Measurements from ENCODE around the gene GSDMA.

GSDMA gene, protein sequence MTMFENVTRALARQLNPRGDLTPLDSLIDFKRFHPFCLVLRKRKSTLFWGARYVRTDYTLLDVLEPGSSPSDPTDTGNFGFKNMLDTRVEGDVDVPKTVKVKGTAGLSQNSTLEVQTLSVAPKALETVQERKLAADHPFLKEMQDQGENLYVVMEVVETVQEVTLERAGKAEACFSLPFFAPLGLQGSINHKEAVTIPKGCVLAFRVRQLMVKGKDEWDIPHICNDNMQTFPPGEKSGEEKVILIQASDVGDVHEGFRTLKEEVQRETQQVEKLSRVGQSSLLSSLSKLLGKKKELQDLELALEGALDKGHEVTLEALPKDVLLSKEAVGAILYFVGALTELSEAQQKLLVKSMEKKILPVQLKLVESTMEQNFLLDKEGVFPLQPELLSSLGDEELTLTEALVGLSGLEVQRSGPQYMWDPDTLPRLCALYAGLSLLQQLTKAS

GRCh38 chr17:39962642-39963220 lies at the start of gene GSDMA:
GSDMA (plus strand) TSS chr17:39963004; CDS start chr17:39965688, 2,684 bp downstream.
- peaks cover 2 to 3% of the 10 kb centered on the region in 2 donors for H3K27me3 ChIP-seq (ENCODE audit: control insufficient read depth in 1 of 2, insufficient read depth in 2 of 2, low read length in 2 of 2)
- no peak within 1 kb of the TSS for H3K27ac ChIP-seq (ENCODE audit: low read length)
- H3K36me3 ChIP-seq (ENCODE audit: control insufficient read depth in 2 of 2, insufficient read depth in 2 of 2, low read length in 2 of 2): no peaks in the 10 kb centered on the region
- H3K9ac ChIP-seq (ENCODE audit: low read length in 2 of 2): no peak within 1 kb of the TSS
- no peak within 1 kb of the TSS for H3K4me3 ChIP-seq (ENCODE audit: low read length in 2 of 2)
- H3K9me3 ChIP-seq (ENCODE audit: control insufficient read depth in 2 of 2, low read length in 2 of 2): no peaks in the 10 kb centered on the region
- H3K4me1 ChIP-seq (ENCODE audit: control insufficient read depth, insufficient read depth, low read length): no peaks in the 10 kb centered on the region

- Histone ChIP-seq H3K4me3 (ENCODE audit: low read length in 2 of 2) (no peak overlapping the region), H3K9ac (ENCODE audit: low read length in 2 of 2) (no peak overlapping the region), H3K27me3 (ENCODE audit: control insufficient read depth in 1 of 2, insufficient read depth in 2 of 2, low read length in 2 of 2) (no peaks in the 10 kb centered on the region), H3K4me1 (ENCODE audit: control insufficient read depth, insufficient read depth, low read length) (no peaks in the 10 kb centered on the region), H3K9me3 (ENCODE audit: control insufficient read depth in 2 of 2, low read length in 2 of 2) (no peaks in the 10 kb centered on the region), H3K36me3 (ENCODE audit: control insufficient read depth in 2 of 2, insufficient read depth in 2 of 2, low read length in 2 of 2) (peaks cover 2 to 7% of the 10 kb centered on the region in 2 donors), H3K27ac (ENCODE audit: low read length) (no peak overlapping the region)
These were observed 48.8 kb upstream of the GSDMA start for GRCh38 chr17:39913989-39914388.

DNA sequence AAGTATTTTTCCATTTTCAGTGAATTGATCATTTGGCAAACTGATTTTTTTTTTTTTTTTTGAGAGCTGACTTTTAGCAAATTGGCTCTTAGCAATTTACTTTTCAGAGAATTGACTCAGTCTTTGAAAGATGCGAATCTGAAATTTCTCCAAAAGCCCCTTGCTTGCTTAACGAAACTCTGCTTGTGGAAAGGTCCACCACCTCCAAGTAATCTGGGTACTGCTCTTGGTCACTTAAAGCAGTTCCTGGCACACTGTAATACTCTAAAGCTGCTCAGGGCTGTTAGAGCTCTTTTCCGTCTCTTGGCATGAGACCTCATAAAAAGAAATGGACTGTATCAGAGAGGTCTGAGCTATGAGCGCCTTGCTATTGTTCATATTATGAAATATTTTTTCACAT lies 47.2 kb upstream of the GSDMA start:
- Histone ChIP-seq H3K9me3 (ENCODE audit: control insufficient read depth in 2 of 2, low read length in 2 of 2) (no peaks in the 10 kb centered on the region), H3K27ac (ENCODE audit: low read length) (no peak overlapping the region), H3K27me3 (ENCODE audit: control insufficient read depth in 1 of 2, insufficient read depth in 2 of 2, low read length in 2 of 2) (no peaks in the 10 kb centered on the region), H3K4me1 (ENCODE audit: control insufficient read depth, insufficient read depth, low read length) (no peaks in the 10 kb centered on the region), H3K36me3 (ENCODE audit: control insufficient read depth in 2 of 2, insufficient read depth in 2 of 2, low read length in 2 of 2) (peaks cover 0 to 10% of the 10 kb centered on the region in 2 donors), H3K4me3 (ENCODE audit: low read length in 2 of 2) (no peak overlapping the region), H3K9ac (ENCODE audit: low read length in 2 of 2) (no peak overlapping the region)

DNA sequence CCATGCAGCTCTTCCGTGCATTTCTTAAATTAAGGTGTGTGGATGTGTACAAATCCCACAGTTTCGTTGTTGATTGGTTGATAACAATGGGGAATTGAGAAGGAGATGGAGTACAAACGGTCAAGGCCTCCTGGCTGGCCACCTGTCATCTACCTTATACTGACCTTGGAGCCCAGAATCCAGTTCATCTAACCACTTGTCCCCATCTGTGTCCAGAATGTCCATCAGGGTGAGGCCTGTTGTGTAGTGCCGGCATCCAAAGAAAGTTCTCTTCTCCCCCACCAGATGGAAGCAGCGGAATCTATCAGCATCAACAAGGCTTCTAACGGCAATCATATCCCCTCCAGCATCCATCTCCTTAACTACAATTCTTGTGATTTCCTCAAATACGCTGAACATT lies 45.9 kb upstream of the GSDMA start:
- H3K9me3 ChIP-seq (ENCODE audit: control insufficient read depth in 2 of 2, low read length in 2 of 2): no peaks in the 10 kb centered on the region
- H3K4me3 ChIP-seq (ENCODE audit: low read length in 2 of 2): no peak overlapping the region
- H3K27me3 ChIP-seq (ENCODE audit: control insufficient read depth in 1 of 2, insufficient read depth in 2 of 2, low read length in 2 of 2): no peaks in the 10 kb centered on the region
- H3K36me3 ChIP-seq (ENCODE audit: control insufficient read depth in 2 of 2, insufficient read depth in 2 of 2, low read length in 2 of 2): peaks cover 2 to 18% of the 10 kb centered on the region in 2 donors
- H3K27ac ChIP-seq (ENCODE audit: low read length): no peak overlapping the region
- no peaks in the 10 kb centered on the region for H3K4me1 ChIP-seq (ENCODE audit: control insufficient read depth, insufficient read depth, low read length)
- no peak overlapping the region for H3K9ac ChIP-seq (ENCODE audit: low read length in 2 of 2)

GRCh38 chr17:39919087-39919683 lies 43.6 kb upstream of the GSDMA start:
- H3K27ac ChIP-seq (ENCODE audit: low read length): no peak overlapping the region
- peaks cover 1% of the 10 kb centered on the region for H3K4me1 ChIP-seq (ENCODE audit: control insufficient read depth, insufficient read depth, low read length)
- no peaks in the 10 kb centered on the region for H3K9me3 ChIP-seq (ENCODE audit: control insufficient read depth in 2 of 2, low read length in 2 of 2)
- no peak overlapping the region for H3K4me3 ChIP-seq (ENCODE audit: low read length in 2 of 2)
- H3K36me3 ChIP-seq (ENCODE audit: control insufficient read depth in 2 of 2, insufficient read depth in 2 of 2, low read length in 2 of 2): peaks cover 19 to 35% of the 10 kb centered on the region in 2 donors
- no peaks in the 10 kb centered on the region for H3K27me3 ChIP-seq (ENCODE audit: control insufficient read depth in 1 of 2, insufficient read depth in 2 of 2, low read length in 2 of 2)
- H3K9ac ChIP-seq (ENCODE audit: low read length in 2 of 2): no peak overlapping the region

GRCh38 chr17:39920218-39921210 lies 42.3 kb upstream of the GSDMA start:
- H3K27ac ChIP-seq (ENCODE audit: low read length): no peak overlapping the region
- no peaks in the 10 kb centered on the region for H3K9me3 ChIP-seq (ENCODE audit: control insufficient read depth in 2 of 2, low read length in 2 of 2)
- no peaks in the 10 kb centered on the region for H3K27me3 ChIP-seq (ENCODE audit: control insufficient read depth in 1 of 2, insufficient read depth in 2 of 2, low read length in 2 of 2)
- no peak overlapping the region for H3K4me3 ChIP-seq (ENCODE audit: low read length in 2 of 2)
- no peak overlapping the region for H3K9ac ChIP-seq (ENCODE audit: low read length in 2 of 2)
- peaks cover 19 to 35% of the 10 kb centered on the region in 2 donors for H3K36me3 ChIP-seq (ENCODE audit: control insufficient read depth in 2 of 2, insufficient read depth in 2 of 2, low read length in 2 of 2)
- peaks cover 11% of the 10 kb centered on the region for H3K4me1 ChIP-seq (ENCODE audit: control insufficient read depth, insufficient read depth, low read length)

- Histone ChIP-seq H3K27me3 (ENCODE audit: control insufficient read depth in 1 of 2, insufficient read depth in 2 of 2, low read length in 2 of 2) (no peaks in the 10 kb centered on the region), H3K27ac (ENCODE audit: low read length) (no peak overlapping the region), H3K4me1 (ENCODE audit: control insufficient read depth, insufficient read depth, low read length) (peaks cover 19% of the 10 kb centered on the region), H3K9ac (ENCODE audit: low read length in 2 of 2) (no peak overlapping the region), H3K9me3 (ENCODE audit: control insufficient read depth in 2 of 2, low read length in 2 of 2) (no peaks in the 10 kb centered on the region), H3K4me3 (ENCODE audit: low read length in 2 of 2) (no peak overlapping the region), H3K36me3 (ENCODE audit: control insufficient read depth in 2 of 2, insufficient read depth in 2 of 2, low read length in 2 of 2) (peaks cover 19 to 35% of the 10 kb centered on the region in 2 donors)
These were observed 41.5 kb upstream of the GSDMA start for GRCh38 chr17:39921323-39921722.

GRCh38 chr17:39922006-39922405 lies 40.8 kb upstream of the GSDMA start:
- Histone ChIP-seq H3K9ac (ENCODE audit: low read length in 2 of 2) (no peak overlapping the region), H3K27ac (ENCODE audit: low read length) (no peak overlapping the region), H3K36me3 (ENCODE audit: control insufficient read depth in 2 of 2, insufficient read depth in 2 of 2, low read length in 2 of 2) (peaks cover 19 to 33% of the 10 kb centered on the region in 2 donors), H3K4me1 (ENCODE audit: control insufficient read depth, insufficient read depth, low read length) (peaks cover 26% of the 10 kb centered on the region), H3K4me3 (ENCODE audit: low read length in 2 of 2) (no peak overlapping the region), H3K27me3 (ENCODE audit: control insufficient read depth in 1 of 2, insufficient read depth in 2 of 2, low read length in 2 of 2) (no peaks in the 10 kb centered on the region), H3K9me3 (ENCODE audit: control insufficient read depth in 2 of 2, low read length in 2 of 2) (no peaks in the 10 kb centered on the region)

DNA sequence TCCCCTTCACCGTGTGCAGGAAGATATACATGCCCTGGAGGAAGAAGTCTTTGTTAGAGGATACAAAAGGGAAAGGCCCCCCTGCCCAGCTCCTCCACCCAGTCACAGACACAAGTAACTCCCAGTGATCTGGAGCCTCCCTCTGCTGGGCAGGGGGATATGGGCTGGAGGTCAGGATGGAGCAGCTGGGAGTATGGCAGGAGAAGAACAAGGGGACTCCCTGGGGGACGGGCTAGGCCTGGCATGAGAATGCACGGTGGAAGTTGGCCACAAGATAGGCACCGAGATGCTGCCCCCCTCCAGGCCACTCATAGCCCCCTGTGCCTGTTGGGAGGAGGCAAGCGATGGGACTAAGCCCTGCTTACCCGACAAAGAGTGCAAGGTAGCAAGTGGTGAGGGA lies 39.6 kb upstream of the GSDMA start:
- Histone ChIP-seq H3K9me3 (ENCODE audit: control insufficient read depth in 2 of 2, low read length in 2 of 2) (no peaks in the 10 kb centered on the region), H3K9ac (ENCODE audit: low read length in 2 of 2) (no peak overlapping the region), H3K36me3 (ENCODE audit: control insufficient read depth in 2 of 2, insufficient read depth in 2 of 2, low read length in 2 of 2) (peaks cover 19 to 33% of the 10 kb centered on the region in 2 donors), H3K4me1 (ENCODE audit: control insufficient read depth, insufficient read depth, low read length) (peaks cover 30% of the 10 kb centered on the region), H3K27ac (ENCODE audit: low read length) (no peak overlapping the region), H3K4me3 (ENCODE audit: low read length in 2 of 2) (no peak overlapping the region), H3K27me3 (ENCODE audit: control insufficient read depth in 1 of 2, insufficient read depth in 2 of 2, low read length in 2 of 2) (no peaks in the 10 kb centered on the region)

Measured in stomach smooth muscle (tissue), 2 donors.